Measurements from ENCODE around the gene ISM1.

The ISM1 gene

DNA sequence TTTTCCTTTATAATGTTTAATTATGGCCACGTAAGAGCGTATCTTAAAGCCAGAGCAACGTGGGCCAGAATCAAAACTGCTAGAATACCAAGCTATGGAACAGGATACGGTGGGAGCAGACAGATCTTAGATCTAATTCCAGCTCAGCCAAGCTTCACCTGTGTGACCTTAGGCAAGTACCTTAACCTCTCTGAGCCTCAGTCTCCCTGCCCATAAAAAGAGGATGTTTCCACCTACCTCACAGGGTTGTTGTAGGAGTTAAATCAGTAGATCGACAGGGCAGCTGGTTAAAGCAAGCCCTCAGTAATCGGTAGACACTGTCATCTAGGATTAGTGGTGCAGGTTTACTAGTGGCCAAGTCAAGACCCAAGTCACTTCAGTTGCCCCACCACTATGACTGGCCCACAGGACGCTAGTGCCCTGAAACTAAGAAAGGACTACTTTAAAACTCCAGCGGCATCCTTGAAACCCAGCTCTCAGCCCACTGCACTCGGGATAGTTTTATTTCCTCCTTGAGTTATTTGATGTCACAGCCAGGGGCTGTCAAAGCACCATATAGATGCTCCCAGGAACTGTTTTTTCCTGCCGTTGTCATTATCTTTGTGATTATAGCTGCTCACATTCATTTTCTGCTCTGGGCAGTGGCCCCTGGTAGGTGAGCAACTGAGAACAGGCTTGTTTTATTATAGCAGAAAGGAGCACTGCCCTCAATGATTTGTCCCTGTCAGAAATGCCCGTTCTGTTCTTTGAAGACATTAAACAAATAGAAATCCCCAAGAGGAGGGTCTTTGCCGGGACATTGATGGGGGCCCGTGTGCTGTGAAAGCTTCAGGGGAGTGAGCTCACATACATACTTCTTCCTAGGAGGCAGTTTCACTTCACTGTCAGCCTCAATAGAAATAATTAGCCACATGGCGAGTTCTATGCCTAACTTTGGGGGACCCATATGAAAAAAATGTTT is 63.1 kb downstream of the ISM1 start:
- DNase-seq: no peak

DNA sequence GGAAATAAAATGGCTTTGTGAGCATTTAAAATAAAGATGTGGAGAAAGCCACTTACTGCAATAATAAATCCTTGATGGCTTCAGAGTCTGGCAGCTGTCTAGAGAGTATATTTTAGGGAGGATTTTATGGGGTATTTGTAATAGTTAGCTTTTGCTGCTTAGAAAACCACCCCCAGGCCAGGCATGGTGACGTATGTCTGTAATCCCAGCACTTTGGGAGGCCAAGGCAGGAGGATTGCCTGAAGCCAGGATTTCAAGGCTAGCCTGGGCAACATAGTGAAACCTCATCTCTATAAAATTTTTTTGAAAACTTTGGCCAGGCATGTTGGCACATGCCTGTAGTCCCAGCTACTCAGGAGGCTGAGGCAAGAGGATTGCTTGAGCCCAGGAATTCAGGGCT is 63.8 kb downstream of the ISM1 start:
- no peak for DNase-seq

DNA sequence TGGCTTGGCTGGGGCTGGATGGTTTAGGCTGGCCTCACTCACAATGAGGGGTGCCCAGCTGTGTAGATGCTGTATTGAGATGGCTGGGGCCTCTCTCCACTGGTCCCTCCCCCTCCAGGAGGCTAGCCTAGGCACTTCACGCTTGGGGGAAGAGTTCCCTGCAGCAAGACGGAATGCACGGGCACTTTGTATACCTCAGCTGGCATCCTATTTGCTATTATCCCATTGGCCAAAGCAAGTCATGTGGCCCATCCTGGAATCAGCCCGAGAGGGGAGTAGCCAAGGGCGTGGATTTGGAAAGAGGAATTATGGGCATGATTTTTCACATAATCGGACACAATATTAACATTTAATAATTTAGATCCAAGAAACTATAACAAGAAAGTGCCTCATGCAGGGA is 64.3 kb downstream of the ISM1 start:
- DNase-seq: no peak

DNA sequence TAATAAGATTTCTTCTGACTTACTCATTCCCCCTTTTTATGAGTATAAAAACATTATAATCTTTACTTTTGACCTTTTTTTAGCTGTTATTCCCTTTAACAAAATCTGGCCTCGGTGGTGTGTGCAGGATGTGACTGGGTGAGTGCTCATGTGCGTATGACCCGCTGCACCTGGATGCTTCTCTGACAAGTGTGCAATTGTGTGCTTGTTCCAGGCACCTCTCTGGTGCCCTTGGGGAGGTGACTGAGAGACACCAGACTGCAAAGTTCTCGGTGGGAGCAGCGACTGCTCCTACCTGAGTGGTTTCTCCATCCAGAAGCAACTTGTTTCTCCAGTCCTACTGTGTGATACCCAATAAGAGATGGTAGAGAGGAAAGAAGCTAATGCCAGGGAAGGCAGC is 65.0 kb downstream of the ISM1 start:
- DNase-seq: no peak

DNA sequence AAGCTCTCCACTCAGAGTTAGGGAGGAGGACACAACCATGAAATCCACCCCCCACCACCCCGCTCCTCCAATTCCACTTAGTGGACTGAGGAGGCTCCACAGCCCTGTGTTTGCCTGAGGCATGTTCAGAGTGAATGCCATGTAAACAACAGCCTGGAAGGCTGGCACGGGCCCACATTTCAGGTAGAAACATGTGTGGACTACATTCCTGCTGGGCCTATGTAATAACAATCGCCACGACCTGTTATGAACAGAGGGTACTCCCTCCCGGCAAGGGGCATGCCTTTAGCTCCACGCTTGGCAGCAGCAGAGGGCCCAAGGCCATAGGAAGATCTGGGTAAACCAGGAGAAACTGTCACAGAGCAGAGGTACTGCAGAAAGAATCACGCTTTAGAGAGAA is 65.5 kb downstream of the ISM1 start:
- DNase-seq: no peak

DNA sequence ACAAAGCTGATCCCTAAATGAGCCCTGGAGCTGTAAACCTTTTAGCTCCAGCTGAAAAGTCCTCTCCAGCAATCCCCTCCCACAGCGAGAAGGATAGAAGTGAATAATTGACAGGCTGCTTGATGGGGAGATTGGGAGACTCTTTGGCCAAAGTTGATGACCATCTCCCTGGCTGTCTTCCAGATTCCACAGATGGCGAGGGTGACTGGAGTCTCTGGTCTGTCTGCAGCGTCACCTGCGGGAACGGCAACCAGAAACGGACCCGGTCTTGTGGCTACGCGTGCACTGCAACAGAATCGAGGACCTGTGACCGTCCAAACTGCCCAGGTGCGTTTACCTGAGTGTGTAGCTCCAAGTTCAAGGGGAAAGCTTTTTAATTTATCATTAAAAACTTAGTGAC is 67.3 kb downstream of the ISM1 start:
- no peak for DNase-seq

DNA sequence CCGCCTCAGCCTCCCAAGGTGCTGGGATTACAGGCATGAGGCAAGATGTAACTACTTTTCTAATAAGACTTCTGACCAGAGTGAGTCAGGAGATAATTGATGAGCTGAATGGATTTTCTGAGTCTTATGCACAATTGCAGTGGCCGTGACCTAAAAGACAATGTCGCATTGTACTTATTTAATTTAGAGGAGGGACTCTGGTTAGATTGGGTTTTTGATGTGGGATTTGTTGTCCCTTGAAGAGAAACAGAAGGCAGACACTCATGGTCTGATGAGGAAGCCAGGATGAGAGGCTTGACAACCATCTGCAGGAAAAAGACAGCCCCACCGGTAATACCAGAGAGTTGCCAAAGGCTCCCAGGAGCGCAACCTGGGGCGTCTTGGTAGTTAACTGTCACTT is 68.0 kb downstream of the ISM1 start:
- DNase-seq: no peak

DNA sequence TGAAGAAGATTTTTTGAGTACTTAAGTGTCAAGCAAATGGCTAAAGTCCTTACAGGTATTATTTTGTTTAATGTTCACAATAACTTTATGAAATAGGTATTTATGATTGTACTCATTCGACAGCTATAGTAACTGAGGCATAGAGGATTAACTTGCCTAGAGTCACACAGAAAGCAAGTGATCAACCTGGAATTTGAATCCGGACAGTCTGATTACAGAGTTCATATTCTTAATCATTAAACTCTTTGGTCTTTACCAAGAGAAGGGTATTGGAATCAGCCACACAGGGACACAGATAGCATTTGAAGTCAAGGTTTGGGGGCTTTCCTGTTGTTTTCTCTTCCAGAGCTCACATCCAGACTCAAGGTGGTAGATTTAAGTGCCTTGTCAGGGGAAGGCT is 69.7 kb downstream of the ISM1 start:
- DNase-seq: no peak

DNA sequence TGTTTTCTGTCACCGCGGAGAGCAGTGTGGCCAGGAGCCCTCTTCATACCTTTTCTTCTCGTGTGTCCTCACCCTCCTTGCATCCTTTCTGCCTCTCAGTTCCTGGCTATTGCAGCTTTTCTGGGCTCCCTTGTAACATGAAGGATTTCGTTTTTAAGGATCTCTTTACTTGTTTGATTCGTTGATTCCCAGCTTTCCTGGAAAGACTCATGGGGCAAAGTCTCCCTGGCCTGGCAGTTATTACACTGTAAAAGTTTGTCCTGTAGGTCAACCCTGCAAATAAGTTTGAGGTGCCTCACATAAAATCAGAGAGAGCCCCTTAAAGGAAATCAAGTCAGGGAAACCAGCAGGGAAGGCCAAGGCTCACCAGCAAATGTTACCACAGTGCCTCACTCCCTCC is 70.1 kb downstream of the ISM1 start:
- DNase-seq: no peak

DNA sequence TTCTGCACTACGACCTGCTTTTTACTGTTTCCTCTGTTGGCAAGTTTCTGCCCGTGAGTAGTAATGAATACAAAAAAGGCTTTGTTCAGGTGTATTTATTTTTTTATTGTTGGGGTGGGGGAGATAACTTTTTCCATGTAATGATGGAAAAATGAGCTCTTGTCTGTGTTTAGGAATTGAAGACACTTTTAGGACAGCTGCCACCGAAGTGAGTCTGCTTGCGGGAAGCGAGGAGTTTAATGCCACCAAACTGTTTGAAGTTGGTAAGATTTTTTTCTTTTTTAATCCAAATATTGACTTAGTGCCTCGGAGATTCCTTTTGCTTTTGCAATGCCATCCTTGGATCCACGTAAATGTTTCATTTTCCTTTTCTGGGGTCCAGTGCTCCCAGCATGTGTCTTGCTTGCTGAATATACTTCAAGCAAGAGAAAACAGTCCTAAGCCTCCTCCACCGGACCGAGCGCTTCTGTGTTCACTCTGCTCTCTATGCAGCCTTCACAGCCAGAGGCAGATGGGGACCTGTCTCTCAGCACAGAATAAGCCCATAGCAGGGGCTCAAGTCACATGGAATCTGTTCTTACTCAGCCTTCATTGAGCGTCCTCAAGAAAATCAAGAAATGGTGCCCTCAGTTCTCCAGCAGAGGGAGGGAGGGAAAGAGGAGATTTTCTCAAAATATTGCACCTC is 71.3 kb downstream of the ISM1 start:
- no peak for DNase-seq

DNA sequence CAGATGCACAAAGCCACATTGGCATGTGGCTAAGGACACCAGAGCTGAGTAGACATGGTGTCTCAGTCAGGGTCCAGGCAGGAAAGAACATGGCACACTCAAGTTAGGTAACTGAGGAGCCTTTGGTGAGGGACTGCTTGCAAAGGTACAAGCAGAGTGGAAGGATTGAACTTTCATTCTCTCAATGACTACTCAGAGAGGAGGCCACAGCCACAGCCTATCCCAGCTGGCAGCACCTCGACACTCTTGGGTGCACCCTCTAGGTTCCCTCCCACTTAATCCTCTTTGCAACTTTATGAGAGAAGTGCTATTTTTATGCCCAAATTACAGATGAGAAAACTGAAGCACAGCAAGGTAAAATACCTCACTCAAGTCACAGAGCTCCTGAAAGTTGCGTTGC is 73.4 kb downstream of the ISM1 start:
- DNase-seq: no peak

DNA sequence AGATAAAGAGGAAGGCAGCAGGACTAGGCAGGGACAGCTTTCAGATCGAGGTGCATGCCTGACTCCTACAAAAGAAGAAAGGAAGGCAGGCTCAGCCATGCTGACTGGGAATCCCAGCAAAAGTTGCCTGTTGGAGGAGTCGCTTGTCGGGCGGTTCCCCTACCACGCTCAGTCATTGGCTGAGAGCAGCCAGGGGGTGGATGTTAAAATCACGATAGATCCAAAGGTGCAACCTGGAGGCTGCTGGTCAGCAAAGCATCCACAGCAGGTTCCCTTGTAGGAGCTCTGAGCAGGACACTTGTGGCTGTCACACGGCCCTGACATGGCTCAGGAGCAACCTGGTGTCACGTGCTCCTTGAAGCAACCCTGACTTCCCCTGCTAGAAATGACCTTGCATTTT is 74.6 kb downstream of the ISM1 start:
- no peak for DNase-seq

DNA sequence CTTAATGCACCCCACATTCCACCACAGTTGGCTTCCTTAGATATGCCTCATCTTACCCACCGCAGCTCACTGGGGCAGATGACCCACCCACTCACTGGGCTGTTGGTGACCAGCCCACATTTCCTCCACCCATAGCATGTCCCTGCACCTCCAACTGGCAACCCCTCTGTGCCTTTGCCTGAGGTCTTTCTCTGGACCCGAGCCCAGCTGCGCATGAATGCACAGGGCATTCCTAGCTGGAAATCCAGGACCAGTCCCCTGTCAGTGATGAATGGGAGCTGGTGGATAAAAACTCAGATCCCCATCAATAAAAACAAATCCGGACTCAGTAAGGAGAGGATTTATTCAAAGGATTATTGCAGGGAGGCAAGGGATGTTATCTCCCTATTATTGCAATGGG is 75.0 kb downstream of the ISM1 start:
- no peak for DNase-seq

DNA sequence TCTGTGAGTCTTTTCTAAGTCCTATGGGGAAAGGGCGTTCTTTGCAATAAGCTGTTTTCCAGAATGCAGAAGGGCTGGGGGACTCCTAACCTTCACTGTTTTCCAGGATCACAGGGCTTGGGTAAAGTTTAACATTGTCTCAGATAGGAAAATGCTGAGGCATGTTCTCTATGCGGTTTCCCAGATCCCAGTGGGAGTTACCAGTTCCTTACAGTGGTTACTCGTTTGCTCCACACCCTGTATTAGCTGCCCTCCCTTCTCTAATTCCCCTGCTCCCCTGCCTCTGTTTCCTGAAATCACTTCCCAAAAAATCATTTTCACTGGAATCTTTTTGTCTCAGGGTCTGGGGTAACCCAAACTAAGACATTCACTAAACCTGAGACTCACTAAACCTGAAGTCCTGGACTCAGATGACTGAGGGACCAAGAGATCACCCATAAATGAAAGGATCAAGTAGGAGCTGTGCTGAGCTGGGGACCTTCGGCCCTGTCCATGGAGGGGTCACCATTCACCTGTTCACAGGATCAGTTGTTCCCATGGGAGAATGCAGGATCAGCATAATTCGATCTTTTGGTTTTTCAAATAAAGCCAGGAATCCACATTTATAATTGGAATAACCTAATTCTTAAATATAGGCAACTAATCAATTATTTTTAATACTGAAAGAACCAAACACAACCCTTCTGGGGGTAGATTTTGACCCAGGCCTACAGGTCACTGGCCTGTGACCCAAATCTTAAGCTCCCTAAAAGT is 76.2 kb downstream of the ISM1 start:
- no peak for DNase-seq

DNA sequence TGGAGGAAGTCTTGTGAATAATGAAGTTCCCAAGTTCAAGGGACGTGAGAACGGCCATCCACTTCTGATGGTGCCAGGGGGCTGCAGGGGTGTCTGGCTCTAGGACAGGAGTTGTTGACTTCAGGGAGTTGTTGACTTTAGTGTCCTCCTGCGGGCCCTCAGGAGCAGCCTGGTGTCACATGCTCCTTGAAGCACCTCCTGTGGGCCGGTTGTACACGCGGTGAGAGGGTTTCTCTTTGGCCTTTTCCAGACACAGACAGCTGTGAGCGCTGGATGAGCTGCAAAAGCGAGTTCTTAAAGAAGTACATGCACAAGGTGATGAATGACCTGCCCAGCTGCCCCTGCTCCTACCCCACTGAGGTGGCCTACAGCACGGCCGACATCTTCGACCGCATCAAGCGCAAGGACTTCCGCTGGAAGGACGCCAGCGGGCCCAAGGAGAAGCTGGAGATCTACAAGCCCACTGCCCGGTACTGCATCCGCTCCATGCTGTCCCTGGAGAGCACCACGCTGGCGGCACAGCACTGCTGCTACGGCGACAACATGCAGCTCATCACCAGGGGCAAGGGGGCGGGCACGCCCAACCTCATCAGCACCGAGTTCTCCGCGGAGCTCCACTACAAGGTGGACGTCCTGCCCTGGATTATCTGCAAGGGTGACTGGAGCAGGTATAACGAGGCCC is 77.8 kb downstream of the ISM1 start:
- no peak for DNase-seq

DNA sequence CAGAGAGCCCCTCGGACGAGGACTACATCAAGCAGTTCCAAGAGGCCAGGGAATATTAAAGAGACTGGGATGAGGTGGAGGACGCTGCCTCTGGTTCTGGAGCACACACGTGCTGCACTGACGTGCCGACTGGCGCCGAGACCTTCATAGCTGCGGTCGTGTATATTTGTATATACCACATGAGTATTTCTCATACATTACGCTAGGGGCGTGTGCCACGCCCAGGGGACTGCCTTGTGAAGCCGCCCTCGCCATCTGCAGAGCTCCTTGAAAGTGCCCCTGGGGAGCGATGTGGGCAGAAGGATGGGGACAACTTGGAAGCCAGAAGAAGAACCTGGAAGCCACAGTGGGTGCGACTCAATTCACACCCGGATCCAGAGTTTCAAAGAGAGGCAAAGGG is 78.3 kb downstream of the ISM1 start:
- DNase-seq: no peak

DNA sequence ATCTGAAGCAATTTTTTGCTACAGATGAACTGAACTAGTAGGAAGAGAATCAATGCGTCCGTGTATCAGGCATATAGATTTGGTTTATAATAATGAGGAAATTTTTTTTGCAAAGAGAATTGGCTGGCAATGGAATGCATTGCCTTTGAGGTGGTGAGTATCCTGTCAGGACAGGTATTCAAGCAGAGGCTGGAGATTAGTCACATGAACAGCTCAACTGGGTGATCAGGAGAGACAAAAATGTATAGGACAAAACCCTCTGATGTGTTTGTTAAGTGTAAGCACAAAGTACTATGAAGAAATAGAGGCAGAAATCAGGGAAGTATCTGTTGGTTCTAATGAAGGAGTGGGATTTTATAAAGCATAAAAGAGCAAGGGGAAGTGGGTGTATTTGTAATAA is 80.5 kb downstream of the ISM1 start:
- DNase-seq: no peak

DNA sequence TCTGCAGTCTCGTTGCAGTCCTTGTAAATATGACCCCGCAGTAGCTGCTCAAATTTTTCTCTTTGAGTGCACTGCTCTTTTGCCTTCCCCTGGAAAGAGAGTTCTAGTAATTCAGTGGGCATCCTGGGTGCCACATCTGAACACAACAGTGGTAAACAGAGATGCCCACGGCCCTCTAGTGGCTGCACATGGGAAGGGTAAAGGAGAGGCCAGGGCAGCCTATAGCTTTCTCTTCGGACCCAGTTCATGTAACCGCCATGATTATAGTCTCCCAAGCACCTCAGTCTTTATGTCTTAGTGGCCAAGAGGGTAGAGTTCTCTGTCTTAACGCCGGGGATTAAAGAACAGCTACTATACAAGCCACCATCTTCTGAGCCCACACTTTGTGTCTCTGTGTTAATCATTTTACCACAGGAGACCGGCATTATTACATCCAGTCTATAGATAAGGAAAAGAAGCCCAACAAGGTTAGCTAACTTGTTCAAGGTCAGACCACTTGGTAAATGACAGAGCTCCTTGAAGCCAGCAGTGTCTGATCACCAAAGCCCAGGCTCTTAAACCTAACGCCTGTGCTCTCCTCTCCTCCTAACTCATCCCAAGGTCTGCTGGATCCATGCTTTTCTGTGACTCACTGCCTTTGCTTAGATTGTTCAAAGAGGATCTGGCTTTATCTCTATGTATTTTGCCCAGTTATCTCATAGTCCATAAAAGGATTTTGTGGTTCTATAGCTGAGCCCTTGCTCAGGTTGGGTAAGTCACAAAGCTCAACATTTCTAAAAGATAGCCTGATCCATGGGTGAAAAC is 81.8 kb downstream of the ISM1 start:
- peak; percentile 22 for DNase-seq

DNA sequence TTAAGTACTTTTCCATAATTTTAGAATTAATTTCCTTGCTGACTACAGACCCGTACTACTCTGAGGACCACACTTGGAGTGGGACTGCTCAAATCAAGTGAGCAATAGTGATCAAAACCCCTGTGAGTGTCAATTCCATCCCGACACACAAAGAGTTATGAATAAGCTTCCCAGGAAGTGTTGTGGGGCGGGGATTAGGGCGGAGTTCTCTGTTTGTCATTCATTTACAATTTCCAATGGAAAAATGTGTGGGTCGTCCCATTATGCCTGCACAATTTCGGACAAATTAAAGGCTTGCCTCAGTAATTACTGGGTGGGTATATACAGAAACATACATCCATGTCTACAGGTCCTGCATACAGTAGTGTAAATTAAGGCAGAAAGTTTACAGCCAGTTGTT is 84.2 kb downstream of the ISM1 start:
- DNase-seq: no peak

DNA sequence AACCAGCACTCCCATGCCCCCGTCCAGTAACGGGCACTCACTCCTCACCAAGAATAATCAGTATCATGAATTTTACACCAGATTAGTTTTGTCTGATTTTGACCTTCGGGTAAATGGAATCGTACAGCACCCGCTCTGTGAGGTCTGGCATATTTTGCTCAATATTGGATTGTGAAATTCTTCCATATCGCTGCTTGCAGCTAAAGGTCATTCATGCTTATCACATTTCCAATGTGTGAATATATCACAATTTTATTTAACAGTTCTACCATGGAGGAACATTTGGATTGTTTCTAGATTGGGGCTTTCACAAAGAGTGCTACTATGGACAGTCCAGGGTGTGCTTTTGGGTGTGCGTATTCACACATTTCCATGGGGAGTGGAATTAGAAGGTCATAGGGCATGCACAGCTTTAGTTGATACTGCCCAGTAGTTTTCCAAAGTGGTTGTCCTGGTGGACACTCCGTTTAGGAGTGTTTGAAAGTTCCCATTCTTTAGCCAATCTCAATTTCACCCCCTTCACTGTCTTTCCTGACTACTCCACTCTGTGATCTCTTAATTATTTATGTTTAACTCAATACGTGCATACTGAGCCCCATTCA is 86.6 kb downstream of the ISM1 start:
- no peak for DNase-seq

DNA sequence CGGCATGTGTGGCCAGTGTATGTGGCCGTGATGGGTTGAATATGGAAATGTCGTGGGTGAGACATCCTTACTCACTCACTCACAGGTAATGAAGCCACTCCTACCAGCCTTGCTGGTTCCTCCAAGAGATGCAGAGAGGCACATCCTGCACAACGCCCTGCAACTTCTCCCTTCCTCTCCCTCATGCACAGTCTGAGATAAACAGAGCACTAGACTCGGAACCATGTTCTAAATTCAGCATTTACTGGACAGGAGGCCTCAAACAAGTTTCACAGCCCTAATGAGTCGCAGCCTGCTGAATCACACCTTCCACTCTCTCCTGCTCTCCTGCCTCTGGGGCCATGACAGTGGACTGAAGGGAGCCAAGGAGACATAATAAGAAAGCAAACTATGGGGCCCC is 91.2 kb downstream of the ISM1 start:
- DNase-seq: no peak

DNA sequence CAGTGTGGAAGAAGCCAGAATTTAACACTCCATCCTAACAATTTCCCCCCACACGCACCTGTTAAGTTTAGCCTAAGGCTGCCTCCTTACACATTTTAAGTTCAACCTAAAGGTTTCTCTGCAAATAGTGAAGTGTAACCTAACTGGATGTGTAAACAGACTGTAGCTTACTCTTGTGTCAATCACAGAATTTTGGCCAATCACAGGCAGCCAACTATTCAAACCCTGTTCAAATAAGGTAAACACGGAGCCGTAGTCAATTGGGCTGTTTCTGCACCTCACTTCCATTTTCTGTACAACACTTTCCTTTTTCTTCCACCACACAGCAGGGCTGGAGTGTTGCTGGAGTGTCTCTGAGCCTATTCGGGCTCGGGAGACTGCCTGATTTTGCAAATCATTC is 92.1 kb downstream of the ISM1 start:
- DNase-seq: no peak
